Measurements from ENCODE around the gene NMNAT3. TPM values are rescaled to one million over a fixed set of nuclear protein-coding genes. Genes with fewer than 3 reads are reported as not detected.
"Not testable (repeated sequence)": the region's sequence is repeated elsewhere in the genome, so short reads cannot be mapped to it uniquely, and the experiment has no call there.

NMNAT3 gene
- total RNA-seq, 2 experiments from 2014 or later: 1.5 to 1.9 TPM

GRCh38 chr3:139602003-139602402, 75.8 kb downstream of the NMNAT3 start:
- Mint-ChIP-seq H3K4me3 (no peak overlapping the region), H3K27ac (no peak overlapping the region), H3K27me3 (no peaks in the 10 kb centered on the region), H3K36me3 (ENCODE audit: low read depth) (no peaks in the 10 kb centered on the region), H3K9me3 (no peaks in the 10 kb centered on the region), H3K4me1 (ENCODE audit: low read depth) (no peaks in the 10 kb centered on the region)
- ChIA-PET CTCF (no interaction called here), POLR2A (no interaction called here)
- no peaks in the 10 kb centered on the region for H3K36me3 ChIP-seq (ENCODE audit: insufficient read depth, low read length)
- no peaks in the 10 kb centered on the region for H3K27me3 ChIP-seq (ENCODE audit: control insufficient read depth in 1 of 2, insufficient read depth in 2 of 2, low read length in 2 of 2)
- H3K4me1 ChIP-seq (ENCODE audit: insufficient read depth, low read length): no peaks in the 10 kb centered on the region
- ATAC-seq (ENCODE audit: poor library complexity): no peak
- H3K27ac ChIP-seq (ENCODE audit: low read depth in 1 of 2, low read length in 2 of 2): no peak overlapping the region
- H3K9me3 ChIP-seq (ENCODE audit: control insufficient read depth in 1 of 2, insufficient read depth in 1 of 2, low read length in 2 of 2): no peaks in the 10 kb centered on the region
- TF ChIP-seq CTCF (IDR thresholded peaks at IDR 0.05): no peak
- no peak overlapping the region for H3K4me3 ChIP-seq (ENCODE audit: low read length)
- intact Hi-C loops (cut with DNase I, micrococcal nuclease): no loop called here
- DNase-seq: no peak

GRCh38 chr3:139601191-139601961, 76.4 kb downstream of the NMNAT3 start:
- H3K27me3 ChIP-seq (ENCODE audit: control insufficient read depth in 1 of 2, insufficient read depth in 2 of 2, low read length in 2 of 2): no peaks in the 10 kb centered on the region
- POLR2A ChIA-PET: no interaction called here
- H3K4me3 ChIP-seq (ENCODE audit: low read length): no peak overlapping the region
- intact Hi-C loops (cut with DNase I, micrococcal nuclease): no loop called here
- no peaks in the 10 kb centered on the region for H3K4me1 Mint-ChIP-seq (ENCODE audit: low read depth)
- no peak overlapping the region for H3K27ac ChIP-seq (ENCODE audit: low read depth in 1 of 2, low read length in 2 of 2)
- no peaks in the 10 kb centered on the region for H3K4me1 ChIP-seq (ENCODE audit: insufficient read depth, low read length)
- TF ChIP-seq CTCF (IDR thresholded peaks at IDR 0.05): no peak
- no peaks in the 10 kb centered on the region for H3K27me3 Mint-ChIP-seq
- H3K36me3 Mint-ChIP-seq (ENCODE audit: low read depth): no peaks in the 10 kb centered on the region
- ATAC-seq (ENCODE audit: poor library complexity): no peak
- no peaks in the 10 kb centered on the region for H3K36me3 ChIP-seq (ENCODE audit: insufficient read depth, low read length)
- no peaks in the 10 kb centered on the region for H3K9me3 Mint-ChIP-seq
- CTCF ChIA-PET: no interaction called here
- H3K4me3 Mint-ChIP-seq: no peak overlapping the region
- H3K9me3 ChIP-seq (ENCODE audit: control insufficient read depth in 1 of 2, insufficient read depth in 1 of 2, low read length in 2 of 2): no peaks in the 10 kb centered on the region
- no peak for DNase-seq
- H3K27ac Mint-ChIP-seq: no peak overlapping the region

GRCh38 chr3:139597947-139598346, 79.8 kb downstream of the NMNAT3 start:
- ATAC-seq (ENCODE audit: poor library complexity): no peak
- CTCF ChIA-PET: no interaction called here
- H3K27ac Mint-ChIP-seq: no peak overlapping the region
- no peaks in the 10 kb centered on the region for H3K36me3 Mint-ChIP-seq (ENCODE audit: low read depth)
- Histone ChIP-seq H3K4me3 (ENCODE audit: low read length) (no peak overlapping the region), H3K4me1 (ENCODE audit: insufficient read depth, low read length) (no peaks in the 10 kb centered on the region), H3K36me3 (ENCODE audit: insufficient read depth, low read length) (no peaks in the 10 kb centered on the region), H3K27ac (ENCODE audit: low read depth in 1 of 2, low read length in 2 of 2) (no peak overlapping the region), H3K9me3 (ENCODE audit: control insufficient read depth in 1 of 2, insufficient read depth in 1 of 2, low read length in 2 of 2) (no peaks in the 10 kb centered on the region), H3K27me3 (ENCODE audit: control insufficient read depth in 1 of 2, insufficient read depth in 2 of 2, low read length in 2 of 2) (no peaks in the 10 kb centered on the region)
- POLR2A ChIA-PET: no interaction called here
- H3K4me3 Mint-ChIP-seq: no peak overlapping the region
- no peak for DNase-seq
- no peak for TF ChIP-seq CTCF (IDR thresholded peaks at IDR 0.05)
- no peaks in the 10 kb centered on the region for H3K4me1 Mint-ChIP-seq (ENCODE audit: low read depth)
- H3K9me3 Mint-ChIP-seq: no peaks in the 10 kb centered on the region
- intact Hi-C loops (cut with DNase I, micrococcal nuclease): no loop called here
- H3K27me3 Mint-ChIP-seq: no peaks in the 10 kb centered on the region

GRCh38 chr3:139591186-139591585, 86.6 kb downstream of the NMNAT3 start:
- DNase-seq; H3K4me3 Mint-ChIP-seq; H3K4me3 ChIP-seq (ENCODE audit: low read length); H3K27ac ChIP-seq (ENCODE audit: low read depth in 1 of 2, low read length in 2 of 2); ATAC-seq (ENCODE audit: poor library complexity); H3K27me3 ChIP-seq (ENCODE audit: control insufficient read depth in 1 of 2, insufficient read depth in 2 of 2, low read length in 2 of 2); H3K36me3 Mint-ChIP-seq (ENCODE audit: low read depth); H3K27ac Mint-ChIP-seq; H3K4me1 Mint-ChIP-seq (ENCODE audit: low read depth); intact Hi-C loops (cut with DNase I, micrococcal nuclease); CTCF ChIA-PET; H3K9me3 Mint-ChIP-seq; H3K9me3 ChIP-seq (ENCODE audit: control insufficient read depth in 1 of 2, insufficient read depth in 1 of 2, low read length in 2 of 2); H3K27me3 Mint-ChIP-seq; H3K4me1 ChIP-seq (ENCODE audit: insufficient read depth, low read length); POLR2A ChIA-PET; H3K36me3 ChIP-seq (ENCODE audit: insufficient read depth, low read length): not testable (repeated sequence)

Data from CD4-positive, alpha-beta T cell (primary cell).